ENCODE results near the gene CHST6.

GRCh38 chr16:75464122-75464918, 30.9 kb downstream of the CHST6 start, which contains the start of gene TMEM170A:
- peak; percentile 95 to 97 for TF ChIP-seq POLR2A (IDR thresholded peaks at IDR 0.05)
- TF ChIP-seq CTCF (IDR thresholded peaks at IDR 0.05 in 4 of 5, conservative IDR thresholded peaks at IDR 0.05 in 1 of 5), result peak; percentile 100
